HCT116 (cell line): Measurements from ENCODE around the gene SMARCD1. TPM values are rescaled to one million over a fixed set of nuclear protein-coding genes. Genes with fewer than 3 reads are reported as not detected.

Experiments
- ATAC-seq: fragments of 200-7000 bp; cut with Tn5 transposase; 2 replicates; pipeline ENCODE4 v1.9.1; 2020; ENCODE audit warnings: mild to moderate bottlenecking, moderate library complexity
- BruUV-seq: library from RNA; stranded (reverse); fragments of 400-500 nt; replicated peaks from 2 replicates; lab custom pipeline; 2021; lab: Mats Ljungman, UMichigan
- CTCF ChIA-PET: fragments of 300-600 bp; sonication (Branson Sonifier 250); formaldehyde crosslinking; loops from one replicate; lab custom pipeline; 2021; ENCODE audit warnings: antibody characterized with exemption; lab: Charles Lee
- POLR2A ChIA-PET: fragments of 300-600, 350-600 bp; sonication (Branson Sonifier 250); formaldehyde crosslinking; loops from one replicate; lab custom pipeline; 2021; ENCODE audit warnings: antibody characterized with exemption; lab: Charles Lee
- RAD21 ChIA-PET, 2 experiments: fragments of 300-600 bp; sonication (Branson Sonifier 250); formaldehyde crosslinking; loops; one replicate each; lab custom pipeline; 2023; ENCODE audit warnings: low total read pairs in 2 of 2; ENCODE audit not compliant: uncharacterized antibody in 2 of 2, unreplicated experiment in 2 of 2, low non-redundant PET in 1 of 2; lab: Charles Lee
- DNase-seq: peaks from one replicate; pipeline ENCODE4 v3.0.0-alpha.2; 2010; ENCODE audit warnings: low read depth, low spot score
- H2AFZ ChIP-seq: fragments of 200-600 bp; shearing (Covaris generic), sonication (generic); 2 replicates; pipeline ENCODE4 v1.6.1; 2017; ENCODE audit warnings: low read depth, mixed run types, mixed read lengths, antibody characterized with exemption, low read length; ENCODE audit not compliant: poor library complexity, severe bottlenecking
- H3K27ac ChIP-seq: 2 replicates; pipeline ENCODE4 v1.5.1; 2012; ENCODE audit warnings: low read depth, low read length
- H3K27me3 ChIP-seq: fragments of 200-600 bp; sonication (generic); 2 replicates; pipeline ENCODE4 v1.6.1; 2016; ENCODE audit warnings: mixed run types, low read length, mixed read lengths; ENCODE audit not compliant: insufficient read depth
- H3K36me3 ChIP-seq, 2 experiments: fragments of 200-500 bp in 1 of 2; fragments of 200-600 bp in 1 of 2; sonication (Bioruptor generic) in 1 of 2; sonication (generic) in 1 of 2; 2 replicates each; pipeline versions ENCODE4 v1.5.1 to v1.6.1; 2014 to 2016; ENCODE audit warnings: low read length in 2 of 2, inconsistent platforms in 1 of 2, mixed read lengths in 1 of 2, mixed run types in 1 of 2; ENCODE audit not compliant: insufficient read depth in 2 of 2, control insufficient read depth in 1 of 2
- H3K4me1 ChIP-seq, 2 experiments: fragments of 200-600 bp in 1 of 2; sonication (generic) in 1 of 2; 2 replicates each; pipeline versions ENCODE4 v1.5.1 to v1.6.1; 2012 to 2017; ENCODE audit warnings: low read length in 2 of 2, inconsistent platforms in 1 of 2, mild to moderate bottlenecking in 1 of 2, mixed read lengths in 1 of 2, mixed run types in 1 of 2, moderate library complexity in 1 of 2; ENCODE audit not compliant: insufficient read depth in 2 of 2, control insufficient read depth in 1 of 2
- H3K4me2 ChIP-seq: fragments of 200-600 bp; sonication (generic); 2 replicates; pipeline ENCODE4 v1.6.1; 2017; ENCODE audit warnings: mixed run types, low read length, mixed read lengths
- H3K4me3 ChIP-seq, 2 experiments: fragments of 200-600 bp in 1 of 2; sonication (generic) in 1 of 2; replicated peaks in 1 of 2; 2 replicates each; pipeline ENCODE4 v1.5.1; 2011 to 2016; ENCODE audit warnings: low read length in 2 of 2, control low read depth in 1 of 2, low read depth in 1 of 2, mild to moderate bottlenecking in 1 of 2, mixed read lengths in 1 of 2, mixed run types in 1 of 2
- H3K79me2 ChIP-seq: fragments of 200-600 bp; sonication (generic); 2 replicates; pipeline ENCODE4 v1.6.1; 2017; ENCODE audit warnings: mild to moderate bottlenecking, mixed run types, low read length, moderate library complexity, mixed read lengths; ENCODE audit not compliant: insufficient read depth
- H3K9ac ChIP-seq: fragments of 200-600 bp; sonication (generic); 2 replicates; pipeline ENCODE4 v1.6.1; 2016; ENCODE audit warnings: low read length, mixed read lengths
- H3K9me2 ChIP-seq: fragments of 200-600 bp; sonication (generic), shearing (Covaris generic); 2 replicates; pipeline ENCODE4 v1.6.1; 2017; ENCODE audit warnings: mixed run types, mild to moderate bottlenecking, moderate library complexity; ENCODE audit not compliant: insufficient read depth
- H3K9me3 ChIP-seq, 2 experiments: fragments of 200-500 bp in 1 of 2; fragments of 200-600 bp in 1 of 2; sonication (Bioruptor generic) in 1 of 2; sonication (generic) in 1 of 2; 2 replicates each; pipeline ENCODE4 v1.6.1; 2014 to 2017; ENCODE audit warnings: low read length in 2 of 2, mixed read lengths in 2 of 2, inconsistent platforms in 1 of 2, low read depth in 1 of 2, mild to moderate bottlenecking in 1 of 2, mixed run types in 1 of 2, moderate library complexity in 1 of 2; ENCODE audit not compliant: control insufficient read depth in 1 of 2, insufficient read depth in 1 of 2
- H4K20me1 ChIP-seq: fragments of 200-600 bp; sonication (generic), shearing (Covaris generic); 2 replicates; pipeline ENCODE4 v1.6.1; 2017; ENCODE audit warnings: mixed run types, mild to moderate bottlenecking, moderate library complexity; ENCODE audit not compliant: insufficient read depth
- ATF3 ChIP-seq: IDR thresholded peaks from 2 replicates; pipeline ENCODE4 v1.6.1; 2012
- CEBPB ChIP-seq: IDR thresholded peaks from 2 replicates; pipeline ENCODE4 v1.6.1; 2012; ENCODE audit warnings: low read depth
- EGR1 ChIP-seq: IDR thresholded peaks from 2 replicates; pipeline ENCODE4 v1.6.1; 2012; ENCODE audit warnings: low read depth
- ELF1 ChIP-seq: IDR thresholded peaks from 2 replicates; pipeline ENCODE4 v1.6.1; 2012; ENCODE audit warnings: low read depth, borderline replicate concordance
- FOSL1 ChIP-seq: IDR thresholded peaks from 2 replicates; pipeline ENCODE4 v1.6.1; 2012; ENCODE audit warnings: low read depth
- JUND ChIP-seq: IDR thresholded peaks from 2 replicates; pipeline ENCODE4 v1.6.1; 2012
- POLR2A ChIP-seq: IDR thresholded peaks from 2 replicates; pipeline ENCODE4 v1.7.0; 2011; ENCODE audit warnings: borderline replicate concordance; ENCODE audit not compliant: insufficient read depth, insufficient read length; ENCODE audit errors: extremely low read depth
- REST ChIP-seq: IDR thresholded peaks from 2 replicates; pipeline ENCODE4 v1.6.1; 2012; ENCODE audit warnings: low read depth
- SIN3A ChIP-seq: IDR thresholded peaks from 2 replicates; pipeline ENCODE4 v1.6.1; 2012; ENCODE audit warnings: low read depth
- SRF ChIP-seq: IDR thresholded peaks from 2 replicates; pipeline ENCODE4 v1.6.1; 2012; ENCODE audit warnings: low read depth
- YY1 ChIP-seq: IDR thresholded peaks from 2 replicates; pipeline ENCODE4 v1.6.1; 2011; ENCODE audit warnings: low read length, low read depth, moderate library complexity, mild to moderate bottlenecking; ENCODE audit not compliant: insufficient replicate concordance; ENCODE audit errors: extremely low read depth
- ZFX ChIP-seq: fragments of 450-650 bp; IDR thresholded peaks from 2 replicates; pipeline ENCODE4 v1.6.1; 2017
- ZNF274 ChIP-seq: fragments of 200-500 bp; sonication (Bioruptor generic); IDR thresholded peaks from 2 replicates; pipeline ENCODE4 v1.6.1; 2014; ENCODE audit warnings: mild to moderate bottlenecking, low read depth, low read length, inconsistent platforms
- intact Hi-C: fragments of 100-400 bp; cut with micrococcal nuclease; formaldehyde crosslinking; loops from 2 replicates; pipeline ENCODE4 v1.10.0; 2022
- total RNA-seq: library from RNA; stranded (reverse); gene quantifications from one replicate; pipeline ENCODE4 v1.2.1, GENCODE V29; 2021; ENCODE audit not compliant: unreplicated experiment

Gene SMARCD1
- total RNA-seq, 1 experiment from 2014 or later, result 64.8 TPM

- no peak overlapping the region for H3K27ac ChIP-seq
- ChIA-PET CTCF (interaction anchor here (1.2 kb wide), 1 partner anchor 10 kb away, joined by 3 read pairs; no protein-coding TSS in a partner anchor), RAD21 (no interaction called here), POLR2A (no interaction called here)
- ATAC-seq (no peak), DNase-seq (no peak)
- no peak for TF ChIP-seq ZNF274
- TF ChIP-seq POLR2A, result no peak
- TF ChIP-seq ZFX, result no peak
- TF ChIP-seq ELF1, result no peak
- TF ChIP-seq FOSL1, result no peak
- TF ChIP-seq JUND, result no peak
- no peak for TF ChIP-seq EGR1
- no peak for TF ChIP-seq SIN3A
- no peak for TF ChIP-seq YY1
- TF ChIP-seq CEBPB, result no peak
- no peak for TF ChIP-seq ATF3
- no TSS peak for BruUV-seq
- peaks cover 48 to 50% of the 10 kb centered on the region in 2 experiments for H3K36me3 ChIP-seq
- H3K9me3 ChIP-seq, result no peaks in the 10 kb centered on the region
- intact Hi-C loops, result no loop called here
- no peaks in the 10 kb centered on the region; the same call in 1 of the 2 replicates for H3K79me2 ChIP-seq
- H3K9me2 ChIP-seq, result no peaks in the 10 kb centered on the region
- no peak overlapping the region for H3K4me3 ChIP-seq
- no peaks in the 10 kb centered on the region for H3K27me3 ChIP-seq
- H4K20me1 ChIP-seq, result no peaks in the 10 kb centered on the region; the same call in 1 of the 2 replicates
- H2AFZ ChIP-seq, result no peak overlapping the region
- no peak overlapping the region for H3K4me2 ChIP-seq
- no peak overlapping the region for H3K9ac ChIP-seq
- H3K4me1 ChIP-seq, result no peaks in the 10 kb centered on the region
Observed at GRCh38 chr12:50097952-50098351, 12.8 kb downstream of the SMARCD1 start.

GRCh38 chr12:50099302-50100008 lies 14.3 kb downstream of the SMARCD1 start:
- TSS peak; percentile 6 for BruUV-seq
- no peak for TF ChIP-seq REST
- TF ChIP-seq SRF, result no peak
- no peak for TF ChIP-seq CEBPB
- H3K36me3 ChIP-seq, result peaks cover 42 to 46% of the 10 kb centered on the region in 2 experiments

More at GRCh38 chr12:50099302-50100008, 14.3 kb downstream of the SMARCD1 start:
- no peaks in the 10 kb centered on the region for H3K27me3 ChIP-seq
- intact Hi-C loops, result no loop called here
- DNase-seq (no peak), ATAC-seq (no peak)
- CTCF ChIA-PET, result interaction anchor here (1.2 to 2.7 kb wide), 2 partner anchors 15 to 76 kb away, joined by 3 to 11 read pairs; partner anchors contain the start of gene SMARCD1
- H3K4me2 ChIP-seq, result no peak overlapping the region
- H3K4me1 ChIP-seq, result peaks cover 10 to 12% of the 10 kb centered on the region in 2 experiments
- no peaks in the 10 kb centered on the region for H4K20me1 ChIP-seq
- no peak overlapping the region for H3K4me3 ChIP-seq
- H3K27ac ChIP-seq, result no peak overlapping the region
- H2AFZ ChIP-seq, result no peak overlapping the region
- RAD21 ChIA-PET, result no interaction called here
- H3K9me3 ChIP-seq, result no peaks in the 10 kb centered on the region
- POLR2A ChIA-PET, result no interaction called here
- H3K79me2 ChIP-seq, result no peaks in the 10 kb centered on the region; the same call in 1 of the 2 replicates
- no peak overlapping the region for H3K9ac ChIP-seq
- no peaks in the 10 kb centered on the region for H3K9me2 ChIP-seq
